Vagina (tissue), 2 donors: Measurements from ENCODE around the gene TBCD.

Experiments
- CTCF ChIP-seq, 3 experiments: fragments of 450-650 bp in 2 of 3; fragments of 200-600 bp in 1 of 3; sonication (generic) in 1 of 3; IDR thresholded peaks; one replicate each; pipeline ENCODE4 v1.5.1; 2017 to 2019; ENCODE audit warnings: antibody characterized with exemption in 3 of 3, mild to moderate bottlenecking in 2 of 3, moderate library complexity in 2 of 3
- POLR2AphosphoS5 ChIP-seq, 2 donors: sonication (generic); formaldehyde crosslinking; IDR thresholded peaks; one replicate each; pipeline ENCODE4 v1.9.0; 2017; ENCODE audit warnings: antibody characterized with exemption in 2 of 2, mild to moderate bottlenecking in 2 of 2, low read depth in 1 of 2; ENCODE audit not compliant: insufficient read depth in 1 of 2

- TF ChIP-seq CTCF (IDR thresholded peaks at IDR 0.05): no peak
- no peak for TF ChIP-seq POLR2AphosphoS5 (IDR thresholded peaks at IDR 0.05; ENCODE audit: insufficient read depth in 1 of 2, low read depth in 1 of 2)
Observed at GRCh38 chr17:82915010-82915756, 163.3 kb downstream of the TBCD start.
